HepG2 (cell line): ENCODE data around the gene DDR2. TPM values are rescaled to one million over a fixed set of nuclear protein-coding genes. Genes with fewer than 3 reads are reported as not detected.

ENCODE experiments used
- ATAC-seq: fragments of 200-7000 bp; cut with Tn5 transposase; 3 replicates; pipeline ENCODE4 v1.9.1; 2020; ENCODE audit warnings: mild to moderate bottlenecking, moderate library complexity
- BruUV-seq: library from RNA; stranded (reverse); fragments of 400-500 nt; replicated peaks from 2 replicates; lab custom pipeline; 2021; lab: Mats Ljungman, UMichigan
- CTCF ChIA-PET: fragments of 300-600 bp; formaldehyde crosslinking; extraction: SDS; loops from one replicate; lab custom pipeline; 2021; ENCODE audit warnings: low total read pairs, inconsistent platforms, low intra/inter-chr PET ratio; lab: Yijun Ruan, JAX
- POLR2A ChIA-PET: fragments of 350-600 bp; sonication (Branson Sonifier 250); formaldehyde crosslinking; loops from one replicate; lab custom pipeline; 2020; ENCODE audit warnings: antibody characterized with exemption, inconsistent platforms; lab: Yijun Ruan, JAX
- DNase-seq: peaks from one replicate; pipeline ENCODE4 v3.0.0-alpha.2; 2015; ENCODE audit warnings: low spot score
- FAIRE-seq: peaks from 3 replicates; lab custom pipeline; 2011; peaks lifted over from hg19 to GRCh38; lab: Jason Lieb, UNC
- H2AFZ ChIP-seq: one replicate; pipeline ENCODE4 v1.6.1; 2011; ENCODE audit warnings: low read length, inconsistent platforms
- H3K27ac ChIP-seq: fragments of 300-600 bp; 3 replicates; pipeline ENCODE4 v1.8.0; 2011; ENCODE audit warnings: mixed run types, mild to moderate bottlenecking, mixed read lengths, low read length, inconsistent platforms; ENCODE audit not compliant: insufficient read depth; ENCODE audit errors: extremely low read length
- H3K27me3 ChIP-seq, 2 experiments: fragments of 200-600 bp in 1 of 2; 2 replicates in 1 of 2; 3 replicates in 1 of 2; pipeline versions ENCODE4 v1.6.0 to v1.8.0; 2011; ENCODE audit warnings: low read length in 2 of 2, mild to moderate bottlenecking in 2 of 2, moderate library complexity in 2 of 2, inconsistent platforms in 1 of 2; ENCODE audit not compliant: insufficient read depth in 2 of 2, control insufficient read depth in 1 of 2
- H3K36me3 ChIP-seq, 2 experiments: fragments of 200-600 bp in 1 of 2; replicated peaks in 1 of 2; 2 replicates in 1 of 2; 3 replicates in 1 of 2; pipeline versions ENCODE4 v1.5.1 to v1.8.0; 2011; ENCODE audit warnings: low read length in 2 of 2, inconsistent platforms in 1 of 2; ENCODE audit not compliant: insufficient read depth in 2 of 2, control insufficient read depth in 1 of 2
- H3K4me1 ChIP-seq: 2 replicates; pipeline ENCODE4 v1.5.1; 2012; ENCODE audit warnings: low read length, inconsistent platforms; ENCODE audit not compliant: insufficient read depth
- H3K4me2 ChIP-seq: 2 replicates; pipeline ENCODE4 v1.6.0; 2011; ENCODE audit warnings: low read depth, low read length, inconsistent platforms
- H3K4me3 ChIP-seq, 3 experiments: fragments of 200-600 bp in 1 of 3; sonication (generic), shearing (Covaris generic) in 1 of 3; replicated peaks in 1 of 3; 2 replicates each; pipeline ENCODE4 v1.5.1; 2011 to 2016; ENCODE audit warnings: low read length in 3 of 3, inconsistent platforms in 2 of 3, low read depth in 2 of 3, mild to moderate bottlenecking in 2 of 3, control low read depth in 1 of 3, mixed read lengths in 1 of 3; ENCODE audit not compliant: insufficient read depth in 1 of 3
- H3K79me2 ChIP-seq: one replicate; pipeline ENCODE4 v1.6.1; 2011; ENCODE audit warnings: low read length, inconsistent platforms; ENCODE audit not compliant: insufficient read depth
- H3K9ac ChIP-seq: 2 replicates; pipeline ENCODE4 v1.6.0; 2011; ENCODE audit warnings: mild to moderate bottlenecking, low read depth, low read length, inconsistent platforms; ENCODE audit not compliant: insufficient read depth
- H3K9me3 ChIP-seq: 2 replicates; pipeline ENCODE4 v1.5.1; 2012; ENCODE audit warnings: mild to moderate bottlenecking, low read length
- H4K20me1 ChIP-seq: 2 replicates; pipeline ENCODE4 v1.6.0; 2011; ENCODE audit warnings: inconsistent platforms, mild to moderate bottlenecking, low read length, moderate library complexity; ENCODE audit not compliant: insufficient read depth
- ARHGAP35 ChIP-seq: sonication (generic); formaldehyde crosslinking; IDR thresholded peaks from 2 replicates; pipeline ENCODE4 v1.9.0; 2022; ENCODE audit warnings: mild to moderate bottlenecking, inconsistent platforms, moderate library complexity, missing genetic modification reagents, borderline replicate concordance
- FOXA1 ChIP-seq, 2 experiments: fragments of 450-650 bp in 1 of 2; sonication (generic) in 1 of 2; formaldehyde crosslinking in 1 of 2; IDR thresholded peaks; 2 replicates each; pipeline versions ENCODE4 v1.4.0 to v1.6.1; 2016 to 2020; ENCODE audit warnings: missing genetic modification reagents in 1 of 2
- MIER3 ChIP-seq: IDR thresholded peaks from 2 replicates; pipeline ENCODE4 v1.6.1; 2016; ENCODE audit warnings: missing compliant biosample characterization, borderline replicate concordance
- MXD4 ChIP-seq: IDR thresholded peaks from 2 replicates; pipeline ENCODE4 v1.6.1; 2016; ENCODE audit warnings: mild to moderate bottlenecking, missing biosample characterization, missing genetic modification reagents
- REPIN1 ChIP-seq: sonication (generic); formaldehyde crosslinking; IDR thresholded peaks from 2 replicates; pipeline ENCODE4 v1.8.0; 2022; ENCODE audit warnings: missing genetic modification reagents, low read depth, mild to moderate bottlenecking, borderline replicate concordance
- RXRB ChIP-seq: IDR thresholded peaks from 2 replicates; pipeline ENCODE4 v1.6.1; 2016; ENCODE audit warnings: borderline replicate concordance, missing genetic modification reagents, missing compliant biosample characterization
- SALL1 ChIP-seq: sonication (generic); formaldehyde crosslinking; IDR thresholded peaks from 2 replicates; pipeline ENCODE4 v1.8.0; 2022; ENCODE audit warnings: mild to moderate bottlenecking, missing genetic modification reagents
- SKI ChIP-seq: fragments of 450-650 bp; IDR thresholded peaks from one replicate; pipeline ENCODE4 v1.6.1; 2018; ENCODE audit warnings: mild to moderate bottlenecking; ENCODE audit not compliant: partially characterized antibody
- SSRP1 ChIP-seq: IDR thresholded peaks from 2 replicates; pipeline ENCODE4 v1.6.1; 2016; ENCODE audit warnings: control low read depth
- TFAP4 ChIP-seq: sonication (generic); IDR thresholded peaks from 2 replicates; pipeline ENCODE4 v1.6.1; 2016; ENCODE audit warnings: low read depth, borderline replicate concordance
- ZBTB8A ChIP-seq: sonication (generic); formaldehyde crosslinking; IDR thresholded peaks from 2 replicates; pipeline ENCODE4 v1.4.0; 2020; ENCODE audit warnings: mild to moderate bottlenecking, low read depth, missing genetic modification reagents, borderline replicate concordance
- ZNF562 ChIP-seq: sonication (generic); formaldehyde crosslinking; IDR thresholded peaks from 2 replicates; pipeline ENCODE4 v1.8.0; 2022; ENCODE audit warnings: missing genetic modification reagents, borderline replicate concordance
- ZNF746 ChIP-seq: sonication (generic); formaldehyde crosslinking; IDR thresholded peaks from 2 replicates; pipeline ENCODE4 v1.8.0; 2022; ENCODE audit warnings: mild to moderate bottlenecking, missing genetic modification reagents
- ZNF747 ChIP-seq: sonication (generic); formaldehyde crosslinking; IDR thresholded peaks from 2 replicates; pipeline ENCODE4 v1.8.1; 2023; ENCODE audit warnings: missing genetic modification reagents, mild to moderate bottlenecking, borderline replicate concordance
- ZSCAN30 ChIP-seq: sonication (generic); formaldehyde crosslinking; IDR thresholded peaks from 2 replicates; pipeline ENCODE4 v1.5.0; 2020; ENCODE audit warnings: mild to moderate bottlenecking, missing genetic modification reagents
- WGBS: methylation state at CpG from one replicate; pipeline ENCODE4 v1.1.6; 2017; ENCODE audit warnings: low lambda C conversion rate; 5-methylcytosine and 5-hydroxymethylcytosine counted together
- in situ Hi-C: cut with HindIII; loops from 2 replicates; pipeline ENCODE4 v1.10.0; 2017; ENCODE audit warnings: low pct_unique_long_range_greater_than_20kb; ENCODE audit not compliant: extremely low pct_ligation_motif_present
- intact Hi-C: fragments of 100-400 bp; cut with micrococcal nuclease; formaldehyde crosslinking; loops from one replicate; pipeline ENCODE4 v1.10.0; 2022; ENCODE audit not compliant: unreplicated experiment
- polyA plus RNA-seq, 8 experiments: library from polyadenylated mRNA; depleted of rRNA in 3 of 8; stranded (reverse) in 7 of 8; unstranded in 1 of 8; fragments of >200 nt; fragmentation: Illumina TruSeq in 4 of 8; extraction: Trizol in 4 of 8; gene quantifications; 2 replicates each; pipeline versions ENCODE4 v1.2.1 to v1.2.3, GENCODE V29; 2011 to 2016; ENCODE audit warnings: low read depth in 4 of 8, missing spikeins in 1 of 8, mixed read lengths in 1 of 8; ENCODE audit not compliant: insufficient read depth in 1 of 8
- total RNA-seq, 5 experiments: library from RNA; depleted of rRNA; stranded (reverse); fragments of >200 nt; fragmentation: Illumina TruSeq; extraction: Trizol; gene quantifications; 2 replicates each; pipeline ENCODE4 v1.2.3, GENCODE V29; 2016; ENCODE audit warnings: low read depth in 1 of 5
- TF ChIP-seq, protein P1 (sequence below): sonication (generic); formaldehyde crosslinking; IDR thresholded peaks from 2 replicates; pipeline ENCODE4 v1.8.0; 2022; ENCODE audit warnings: low read depth, missing genetic modification reagents

The DDR2 gene
- total and polyA plus RNA-seq, 2 of the 13 experiments (the other 11 are each of a cell fraction or from before 2014, with no cell fraction given), result 0.36 to 0.38 TPM

DNA sequence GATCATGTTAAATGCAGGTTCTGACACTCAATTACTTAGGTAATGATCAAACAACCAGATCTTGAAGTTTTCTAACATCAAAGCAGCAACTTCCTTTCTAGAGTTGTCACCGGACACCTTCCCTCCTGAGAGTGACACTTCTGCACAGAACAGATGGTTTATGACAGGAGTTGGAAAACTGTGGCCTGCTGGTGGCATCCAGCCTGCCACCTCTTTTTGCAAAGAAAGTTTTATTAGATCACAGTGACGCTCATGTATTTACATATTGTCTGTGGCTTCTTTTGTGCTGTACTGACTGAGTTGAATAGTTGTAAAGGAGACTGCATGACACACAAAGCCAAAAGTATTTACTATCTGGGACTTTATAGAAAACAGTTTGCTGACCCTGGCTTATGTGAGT lies 28.3 kb downstream of the DDR2 start:
- no peaks in the 10 kb centered on the region; a peak in 1 of 5 replicates for H3K27me3 ChIP-seq
- H4K20me1 ChIP-seq, result no peaks in the 10 kb centered on the region
- H3K4me1 ChIP-seq, result no peaks in the 10 kb centered on the region
- no TSS peak for BruUV-seq
- H2AFZ ChIP-seq, result no peak overlapping the region
- ATAC-seq (no peak), FAIRE-seq (no peak)
- H3K9me3 ChIP-seq, result no peaks in the 10 kb centered on the region
- TF ChIP-seq ARHGAP35 (CRISPR knock-in tag), result no peak
- TF ChIP-seq SSRP1 (CRISPR knock-in tag), result no peak
- no peak for TF ChIP-seq SKI
- TF ChIP-seq RXRB, result no peak
- no peak for TF ChIP-seq REPIN1
- no peak for TF ChIP-seq ZBTB8A (CRISPR knock-in tag)
- TF ChIP-seq, protein P1, sequence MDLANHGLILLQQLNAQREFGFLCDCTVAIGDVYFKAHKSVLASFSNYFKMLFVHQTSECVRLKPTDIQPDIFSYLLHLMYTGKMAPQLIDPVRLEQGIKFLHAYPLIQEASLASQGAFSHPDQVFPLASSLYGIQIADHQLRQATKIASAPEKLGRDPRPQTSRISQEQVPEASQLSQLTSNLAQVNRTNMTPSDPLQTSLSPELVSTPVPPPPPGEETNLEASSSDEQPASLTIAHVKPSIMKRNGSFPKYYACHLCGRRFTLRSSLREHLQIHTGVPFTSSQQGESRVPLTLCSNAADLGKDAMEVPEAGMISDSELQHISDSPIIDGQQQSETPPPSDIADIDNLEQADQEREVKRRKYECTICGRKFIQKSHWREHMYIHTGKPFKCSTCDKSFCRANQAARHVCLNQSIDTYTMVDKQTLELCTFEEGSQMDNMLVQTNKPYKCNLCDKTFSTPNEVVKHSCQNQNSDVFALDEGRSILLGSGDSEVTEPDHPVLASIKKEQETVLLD, result no peak
- no peak for TF ChIP-seq ZSCAN30
- TF ChIP-seq ZNF746, result no peak
- TF ChIP-seq MXD4 (CRISPR knock-in tag), result no peak
- no peak for TF ChIP-seq MIER3
- TF ChIP-seq ZNF562 (CRISPR knock-in tag), result no peak
- no peak for TF ChIP-seq FOXA1 (IDR thresholded peaks at IDR 0.05)
- no peak for TF ChIP-seq FOXA1 (CRISPR knock-in tag; IDR thresholded peaks at IDR 0.05)
- no peak for TF ChIP-seq SALL1 (CRISPR knock-in tag)
- TF ChIP-seq ZNF747, result no peak
- TF ChIP-seq TFAP4, result no peak
- TF ChIP-seq, all 625 proteins: peak for 0
- no peak for DNase-seq
- Histone ChIP-seq H3K79me2 (no peaks in the 10 kb centered on the region), H3K36me3 (no peaks in the 10 kb centered on the region), H3K9ac (no peak overlapping the region), H3K4me3 (no peak overlapping the region), H3K27ac (no peak overlapping the region), H3K4me2 (no peak overlapping the region)
- CTCF ChIA-PET, result no interaction called here
- WGBS, result 91% methylated on average over 2 of the region's 2 CpGs
- intact Hi-C loops, result no loop called here
- in situ Hi-C loops, result no loop called here
- POLR2A ChIA-PET, result no interaction called here
